Tibial artery (tissue), 4 donors: ENCODE results near the gene PRKCQ.

Experiments
- DNase-seq, 2 donors: peaks; one replicate each; pipeline ENCODE4 v3.0.0-alpha.2; 2019
- H3K27ac ChIP-seq, 2 donors: fragments of 200-600 bp; sonication (generic) in 1 of 2; 1 replicate in 1 of 2; 2 replicates in 1 of 2; pipeline ENCODE4 v1.5.1; 2018 to 2019; ENCODE audit warnings: mild to moderate bottlenecking in 1 of 2
- H3K27me3 ChIP-seq, 2 donors: fragments of 200-600 bp; sonication (generic) in 1 of 2; one replicate each; pipeline versions ENCODE4 v1.5.1 to v1.6.0; 2016 to 2019
- H3K36me3 ChIP-seq, 3 donors: fragments of 200-600 bp; sonication (generic) in 2 of 3; one replicate each; pipeline ENCODE4 v1.5.1; 2016 to 2019; ENCODE audit warnings: mild to moderate bottlenecking in 2 of 3
- H3K4me1 ChIP-seq, 4 donors: fragments of 200-600 bp; sonication (generic) in 2 of 4; 1 replicate in 3 of 4; 2 replicates in 1 of 4; pipeline ENCODE4 v1.5.1; 2016 to 2019
- H3K4me3 ChIP-seq, 2 donors: fragments of 200-600 bp; sonication (generic) in 1 of 2; 1 replicate in 1 of 2; 2 replicates in 1 of 2; pipeline ENCODE4 v1.5.1; 2018 to 2019; ENCODE audit warnings: mild to moderate bottlenecking in 2 of 2
- H3K9me3 ChIP-seq, 3 donors: fragments of 200-600 bp; sonication (generic) in 1 of 3; one replicate each; pipeline ENCODE4 v1.5.1; 2016 to 2019
- intact Hi-C: fragments of 100-400 bp; cut with DNase I; formaldehyde crosslinking; loops from one replicate; pipeline ENCODE4 v1.15.0; 2023; ENCODE audit warnings: low total_unique reads
- TF ChIP-seq, protein P1 (sequence below), 2 experiments: fragments of 200-600 bp in 1 of 2; fragments of 450-650 bp in 1 of 2; IDR thresholded peaks; one replicate each; pipeline ENCODE4 v1.5.1; 2017 to 2019; ENCODE audit warnings: antibody characterized with exemption in 2 of 2, mild to moderate bottlenecking in 1 of 2, moderate library complexity in 1 of 2

The PRKCQ gene

DNA sequence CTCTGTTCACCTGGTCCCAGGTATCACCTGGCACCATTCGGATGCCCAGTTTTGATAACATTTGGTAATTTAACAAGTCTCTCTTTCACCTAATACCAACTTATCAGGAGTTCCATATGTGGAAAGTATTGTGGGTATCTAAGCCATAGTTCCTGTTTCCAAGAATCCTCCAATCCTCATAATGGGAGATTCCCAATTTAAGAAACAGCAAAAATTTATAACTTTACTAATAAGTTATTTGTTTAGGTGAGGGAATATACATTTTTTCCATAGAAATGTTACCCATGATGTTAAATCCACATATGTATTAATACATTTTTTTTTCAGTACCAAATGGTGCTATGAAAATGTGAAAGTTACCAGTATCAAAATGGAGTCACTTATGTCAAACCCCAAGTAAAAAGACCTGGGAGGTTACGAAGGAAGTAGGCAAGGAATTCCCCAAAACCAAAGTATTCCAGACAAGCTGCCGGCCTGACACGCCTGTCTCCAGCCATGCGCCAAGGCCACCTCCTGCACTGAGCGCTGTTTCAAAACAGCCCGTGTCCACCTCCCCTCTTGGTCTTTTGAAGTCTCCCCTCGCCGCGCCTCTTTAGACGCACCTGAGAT is 44.8 kb downstream of the PRKCQ start:
- no peaks in the 10 kb centered on the region for H3K4me1 ChIP-seq
- no peaks in the 10 kb centered on the region for H3K27me3 ChIP-seq
- TF ChIP-seq, protein P1, sequence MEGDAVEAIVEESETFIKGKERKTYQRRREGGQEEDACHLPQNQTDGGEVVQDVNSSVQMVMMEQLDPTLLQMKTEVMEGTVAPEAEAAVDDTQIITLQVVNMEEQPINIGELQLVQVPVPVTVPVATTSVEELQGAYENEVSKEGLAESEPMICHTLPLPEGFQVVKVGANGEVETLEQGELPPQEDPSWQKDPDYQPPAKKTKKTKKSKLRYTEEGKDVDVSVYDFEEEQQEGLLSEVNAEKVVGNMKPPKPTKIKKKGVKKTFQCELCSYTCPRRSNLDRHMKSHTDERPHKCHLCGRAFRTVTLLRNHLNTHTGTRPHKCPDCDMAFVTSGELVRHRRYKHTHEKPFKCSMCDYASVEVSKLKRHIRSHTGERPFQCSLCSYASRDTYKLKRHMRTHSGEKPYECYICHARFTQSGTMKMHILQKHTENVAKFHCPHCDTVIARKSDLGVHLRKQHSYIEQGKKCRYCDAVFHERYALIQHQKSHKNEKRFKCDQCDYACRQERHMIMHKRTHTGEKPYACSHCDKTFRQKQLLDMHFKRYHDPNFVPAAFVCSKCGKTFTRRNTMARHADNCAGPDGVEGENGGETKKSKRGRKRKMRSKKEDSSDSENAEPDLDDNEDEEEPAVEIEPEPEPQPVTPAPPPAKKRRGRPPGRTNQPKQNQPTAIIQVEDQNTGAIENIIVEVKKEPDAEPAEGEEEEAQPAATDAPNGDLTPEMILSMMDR (IDR thresholded peaks at IDR 0.05) = no peak
- DNase-seq = no peak
- no peaks in the 10 kb centered on the region for H3K36me3 ChIP-seq
- no peak overlapping the region for H3K4me3 ChIP-seq
- intact Hi-C loops = no loop called here
- no peak overlapping the region for H3K27ac ChIP-seq
- H3K9me3 ChIP-seq = no peaks in the 10 kb centered on the region

GRCh38 chr10:6532321-6532720 is 47.8 kb downstream of the PRKCQ start:
- Histone ChIP-seq H3K4me1 (no peaks in the 10 kb centered on the region), H3K27me3 (no peaks in the 10 kb centered on the region), H3K4me3 (no peak overlapping the region), H3K27ac (no peak overlapping the region), H3K36me3 (no peaks in the 10 kb centered on the region), H3K9me3 (no peaks in the 10 kb centered on the region)
- no peak for DNase-seq
- TF ChIP-seq, protein P1 (IDR thresholded peaks at IDR 0.05) = no peak
- intact Hi-C loops = no loop called here

- intact Hi-C loops = no loop called here
- no peaks in the 10 kb centered on the region for H3K9me3 ChIP-seq
- no peak overlapping the region for H3K27ac ChIP-seq
- no peaks in the 10 kb centered on the region for H3K36me3 ChIP-seq
- no peak for DNase-seq
- no peak overlapping the region for H3K4me3 ChIP-seq
- no peaks in the 10 kb centered on the region for H3K4me1 ChIP-seq
- TF ChIP-seq, protein P1 (IDR thresholded peaks at IDR 0.05) = no peak
- no peaks in the 10 kb centered on the region for H3K27me3 ChIP-seq
Observed at GRCh38 chr10:6530966-6531365, 49.1 kb downstream of the PRKCQ start.

- TF ChIP-seq, protein P1 (IDR thresholded peaks at IDR 0.05) = no peak
- intact Hi-C loops = no loop called here
- no peaks in the 10 kb centered on the region for H3K9me3 ChIP-seq
- no peaks in the 10 kb centered on the region for H3K36me3 ChIP-seq
- no peak overlapping the region for H3K4me3 ChIP-seq
- no peaks in the 10 kb centered on the region for H3K4me1 ChIP-seq
- no peak for DNase-seq
- H3K27ac ChIP-seq = no peak overlapping the region
- no peaks in the 10 kb centered on the region for H3K27me3 ChIP-seq
Observed at GRCh38 chr10:6530211-6530840, 49.8 kb downstream of the PRKCQ start.

- TF ChIP-seq, protein P1 (IDR thresholded peaks at IDR 0.05) = no peak
- no peak for DNase-seq
- no peaks in the 10 kb centered on the region for H3K9me3 ChIP-seq
- no peak overlapping the region for H3K4me3 ChIP-seq
- no peak overlapping the region for H3K27ac ChIP-seq
- no peaks in the 10 kb centered on the region for H3K4me1 ChIP-seq
- H3K36me3 ChIP-seq = no peaks in the 10 kb centered on the region
- no peaks in the 10 kb centered on the region for H3K27me3 ChIP-seq
- intact Hi-C loops = no loop called here
Observed at GRCh38 chr10:6528198-6528950, 51.7 kb downstream of the PRKCQ start.
